Astrocyte of the cerebellum (primary cell): ENCODE results near the gene NPFFR1.

Experiments
- DNase-seq: peaks from one replicate; pipeline ENCODE4 v3.0.0-alpha.2; 2011; ENCODE audit warnings: low read depth
- H3K4me3 ChIP-seq: 2 replicates; pipeline ENCODE4 v1.5.1; 2011; ENCODE audit warnings: mild to moderate bottlenecking, low read depth, low read length, moderate library complexity
- CTCF ChIP-seq: IDR thresholded peaks from 2 replicates; pipeline ENCODE4 v1.5.1; 2012; ENCODE audit warnings: low read length, low read depth, moderate library complexity, mild to moderate bottlenecking; ENCODE audit errors: missing control alignments
- in situ Hi-C: cut with HindIII; loops from 2 replicates; pipeline ENCODE4 v1.10.0; 2017; ENCODE audit warnings: low sequenced_read_pairs

NPFFR1 gene

GRCh38 chr10:70300908-70301597 lies 17.2 kb upstream of the NPFFR1 start:
- DNase-seq = no peak
- TF ChIP-seq CTCF = no peak
- in situ Hi-C loops = no loop called here
- H3K4me3 ChIP-seq = no peak overlapping the region

- TF ChIP-seq CTCF = no peak
- H3K4me3 ChIP-seq = no peak overlapping the region
- in situ Hi-C loops = no loop called here
- DNase-seq = no peak
Observed at GRCh38 chr10:70300461-70300860, 16.7 kb upstream of the NPFFR1 start.

- no peak for DNase-seq
- no peak overlapping the region for H3K4me3 ChIP-seq
- in situ Hi-C loops = no loop called here
- TF ChIP-seq CTCF = no peak
Observed at GRCh38 chr10:70299876-70300275, 16.1 kb upstream of the NPFFR1 start.

- no peak for TF ChIP-seq CTCF
- no peak for DNase-seq
- in situ Hi-C loops = no loop called here
- no peak overlapping the region for H3K4me3 ChIP-seq
Observed at GRCh38 chr10:70298393-70298792, 14.6 kb upstream of the NPFFR1 start.

GRCh38 chr10:70297224-70297623 lies 13.4 kb upstream of the NPFFR1 start:
- in situ Hi-C loops = no loop called here
- no peak for TF ChIP-seq CTCF
- DNase-seq = no peak
- H3K4me3 ChIP-seq = no peak overlapping the region

- in situ Hi-C loops = no loop called here
- DNase-seq = peak; percentile 62
- H3K4me3 ChIP-seq = no peak overlapping the region
- TF ChIP-seq CTCF = no peak
Observed at GRCh38 chr10:70296406-70296899, 12.6 kb upstream of the NPFFR1 start.
